Transverse colon (tissue), 3 donors: ENCODE results near the gene TECPR1.

Experiments used
- EP300 ChIP-seq: sonication (generic); formaldehyde crosslinking; IDR thresholded peaks from one replicate; pipeline ENCODE4 v1.6.1; 2017; ENCODE audit warnings: antibody characterized with exemption, low read depth
- POLR2A ChIP-seq: fragments of 450-650 bp; IDR thresholded peaks from one replicate; pipeline ENCODE4 v1.6.1; 2016; ENCODE audit warnings: antibody characterized with exemption, mild to moderate bottlenecking, moderate library complexity
- TF ChIP-seq, protein P1 (sequence below), 5 experiments: fragments of 200-600 bp in 3 of 5; fragments of 450-650 bp in 2 of 5; sonication (generic) in 3 of 5; IDR thresholded peaks; 1 replicate in 2 of 5; 2 replicates in 3 of 5; pipeline ENCODE4 v1.5.1; 2016 to 2017; ENCODE audit warnings: antibody characterized with exemption in 5 of 5, inconsistent platforms in 3 of 5, mild to moderate bottlenecking in 2 of 5, moderate library complexity in 1 of 5

DNA sequence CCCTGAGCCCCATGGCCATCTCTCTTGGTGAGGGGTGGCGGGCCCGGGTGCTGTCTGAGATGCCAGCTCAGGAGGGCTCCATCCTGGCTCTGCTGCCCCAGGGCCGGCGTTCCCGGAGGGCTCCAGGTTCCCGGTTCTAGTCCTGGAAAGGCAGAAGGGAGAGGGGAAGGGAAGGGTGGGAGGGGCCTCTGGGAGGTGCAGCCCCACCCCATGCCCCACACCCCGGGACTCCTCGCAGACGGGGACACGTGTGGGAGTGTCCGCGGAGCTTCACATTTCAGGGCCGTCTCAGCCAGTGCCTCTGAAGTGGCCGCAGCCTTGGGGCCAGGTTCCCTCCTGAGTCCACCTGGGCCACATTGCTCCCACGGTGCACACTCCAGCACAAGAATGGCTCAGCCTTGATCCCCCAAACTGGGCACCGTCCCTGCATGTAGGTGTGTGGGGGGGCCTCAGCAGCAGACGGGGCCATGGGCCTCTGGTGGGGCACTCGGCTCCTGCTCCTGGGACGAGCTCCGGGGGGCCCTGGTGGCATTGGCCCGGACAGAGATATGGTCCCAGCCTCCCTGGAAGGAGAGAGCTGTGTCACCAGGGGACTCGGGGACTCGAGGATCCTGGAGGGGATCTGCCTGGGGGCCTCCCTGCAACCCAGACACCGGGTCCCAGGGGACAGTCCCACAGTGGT is 35.0 kb downstream of the TECPR1 start:
- TF ChIP-seq, protein P1, sequence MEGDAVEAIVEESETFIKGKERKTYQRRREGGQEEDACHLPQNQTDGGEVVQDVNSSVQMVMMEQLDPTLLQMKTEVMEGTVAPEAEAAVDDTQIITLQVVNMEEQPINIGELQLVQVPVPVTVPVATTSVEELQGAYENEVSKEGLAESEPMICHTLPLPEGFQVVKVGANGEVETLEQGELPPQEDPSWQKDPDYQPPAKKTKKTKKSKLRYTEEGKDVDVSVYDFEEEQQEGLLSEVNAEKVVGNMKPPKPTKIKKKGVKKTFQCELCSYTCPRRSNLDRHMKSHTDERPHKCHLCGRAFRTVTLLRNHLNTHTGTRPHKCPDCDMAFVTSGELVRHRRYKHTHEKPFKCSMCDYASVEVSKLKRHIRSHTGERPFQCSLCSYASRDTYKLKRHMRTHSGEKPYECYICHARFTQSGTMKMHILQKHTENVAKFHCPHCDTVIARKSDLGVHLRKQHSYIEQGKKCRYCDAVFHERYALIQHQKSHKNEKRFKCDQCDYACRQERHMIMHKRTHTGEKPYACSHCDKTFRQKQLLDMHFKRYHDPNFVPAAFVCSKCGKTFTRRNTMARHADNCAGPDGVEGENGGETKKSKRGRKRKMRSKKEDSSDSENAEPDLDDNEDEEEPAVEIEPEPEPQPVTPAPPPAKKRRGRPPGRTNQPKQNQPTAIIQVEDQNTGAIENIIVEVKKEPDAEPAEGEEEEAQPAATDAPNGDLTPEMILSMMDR (IDR thresholded peaks at IDR 0.05), result no peak
- no peak for TF ChIP-seq POLR2A
- TF ChIP-seq EP300, result no peak
